ENCODE results near the gene L3MBTL4.
"Not testable (repeated sequence)": the region's sequence is repeated elsewhere in the genome, so short reads cannot be mapped to it uniquely, and the experiment has no call there.

L3MBTL4 gene

DNA sequence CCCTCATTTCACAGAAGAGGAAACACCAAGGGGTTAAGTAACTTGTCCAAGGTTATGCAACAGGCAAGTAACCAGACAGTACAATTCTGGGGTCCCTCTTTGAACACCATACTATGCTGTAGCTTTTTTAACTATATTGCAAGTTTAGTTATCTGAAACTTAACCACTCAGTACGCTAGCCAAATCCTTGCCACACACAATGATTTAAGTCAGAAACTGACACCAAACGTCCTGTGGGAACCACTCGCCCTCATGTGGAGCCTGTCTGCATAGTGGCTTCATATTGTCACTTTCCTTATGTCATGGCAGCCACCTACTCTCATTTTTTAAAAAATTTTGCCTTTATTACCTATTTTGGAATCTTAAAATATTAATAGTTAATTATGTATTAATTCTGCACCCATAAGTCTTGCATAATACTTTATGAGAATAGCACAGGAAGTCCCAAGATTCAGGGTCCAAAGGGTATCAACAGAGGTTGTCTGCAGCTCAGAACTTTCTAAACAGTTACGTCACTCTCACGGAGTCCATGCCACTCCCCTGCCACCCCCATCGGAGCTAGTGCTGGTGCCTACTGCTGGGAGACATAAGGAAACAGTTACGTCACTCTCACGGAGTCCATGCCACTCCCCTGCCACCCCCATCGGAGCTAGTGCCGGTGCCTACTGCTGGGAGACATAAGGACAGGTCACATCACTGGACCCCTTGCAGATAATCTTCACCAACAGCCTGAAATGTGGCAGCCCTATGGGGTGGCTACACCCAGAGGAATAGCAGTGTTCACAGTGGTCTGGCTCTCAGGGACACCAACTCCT, 99.0 kb downstream of the L3MBTL4 start:
- in situ Hi-C loops (cut with MboI; ENCODE audit: low sequenced_read_pairs) = no loop called here

DNA sequence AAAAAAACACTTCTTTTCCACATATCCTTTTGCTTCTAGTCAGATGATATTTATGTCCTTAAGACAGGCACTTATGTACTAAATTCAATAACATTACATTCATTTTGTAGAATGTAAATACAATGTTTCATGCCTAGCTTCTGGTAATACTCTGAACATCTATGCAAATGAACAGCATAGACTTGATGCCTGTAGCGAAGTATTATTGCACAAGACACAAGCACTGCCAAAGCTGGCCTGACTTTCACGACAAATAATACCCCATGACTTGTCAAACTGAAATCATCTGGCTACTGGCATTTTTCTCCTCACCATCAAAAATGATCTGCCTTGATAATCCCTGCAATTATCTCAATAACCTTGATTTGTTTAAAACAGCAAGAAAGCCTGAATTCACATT, 101.3 kb downstream of the L3MBTL4 start:
- in situ Hi-C loops (cut with MboI; ENCODE audit: low sequenced_read_pairs) = no loop called here

DNA sequence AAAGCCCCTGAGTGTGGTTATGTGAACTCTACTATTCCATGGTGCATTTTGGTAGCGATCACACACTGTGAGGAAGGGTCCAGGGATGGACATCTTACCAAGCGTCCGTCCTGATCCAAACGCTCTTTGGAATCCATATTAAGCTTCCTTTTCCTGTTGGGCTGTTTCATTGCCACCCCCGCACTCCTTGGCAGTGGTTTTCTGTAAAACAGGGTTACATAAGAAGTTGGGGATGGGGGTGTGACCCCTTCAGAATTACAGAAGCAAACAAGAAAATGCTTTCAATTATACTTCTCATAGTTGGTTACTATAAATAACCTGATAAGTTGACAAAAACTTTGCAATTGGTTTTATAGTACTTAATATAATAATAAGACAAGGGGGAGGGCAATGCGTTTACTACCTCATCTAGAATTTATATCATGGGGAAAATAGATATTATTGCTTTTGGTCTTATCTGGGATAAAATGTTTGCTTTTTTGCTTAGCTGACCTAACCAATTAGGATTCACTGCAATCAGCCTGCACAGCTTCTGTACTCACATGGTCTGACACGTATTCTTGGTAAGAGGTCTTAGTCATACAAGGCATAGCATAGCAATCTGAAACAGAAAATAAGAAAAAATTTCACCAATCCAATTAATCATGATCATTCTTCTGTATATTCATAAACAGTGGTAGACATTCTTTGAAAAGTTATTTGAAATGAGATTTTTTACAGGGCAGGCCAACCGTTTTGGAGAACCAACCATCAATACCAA, 103.1 kb downstream of the L3MBTL4 start:
- in situ Hi-C loops (cut with MboI; ENCODE audit: low sequenced_read_pairs) = no loop called here

DNA sequence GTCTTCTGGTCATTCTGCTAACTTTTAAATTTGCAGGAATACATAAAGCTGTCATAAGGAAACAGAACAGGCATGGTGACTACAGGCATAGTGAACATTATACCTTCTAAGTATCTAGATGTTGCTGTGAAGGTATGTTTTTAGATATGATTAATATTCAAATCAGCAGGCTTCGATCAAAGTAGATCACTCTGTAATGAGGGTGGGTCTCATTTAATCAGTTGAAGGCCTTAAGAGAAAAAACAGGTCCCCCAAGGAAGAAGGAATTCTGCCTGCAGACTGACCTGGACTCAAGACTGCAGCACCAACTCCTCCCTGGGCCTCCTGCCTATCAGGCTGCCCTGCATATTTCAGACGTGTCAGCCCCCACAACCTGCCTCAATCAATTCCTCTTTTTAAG, 104.0 kb downstream of the L3MBTL4 start:
- in situ Hi-C loops (cut with MboI; ENCODE audit: low sequenced_read_pairs) = no loop called here

DNA sequence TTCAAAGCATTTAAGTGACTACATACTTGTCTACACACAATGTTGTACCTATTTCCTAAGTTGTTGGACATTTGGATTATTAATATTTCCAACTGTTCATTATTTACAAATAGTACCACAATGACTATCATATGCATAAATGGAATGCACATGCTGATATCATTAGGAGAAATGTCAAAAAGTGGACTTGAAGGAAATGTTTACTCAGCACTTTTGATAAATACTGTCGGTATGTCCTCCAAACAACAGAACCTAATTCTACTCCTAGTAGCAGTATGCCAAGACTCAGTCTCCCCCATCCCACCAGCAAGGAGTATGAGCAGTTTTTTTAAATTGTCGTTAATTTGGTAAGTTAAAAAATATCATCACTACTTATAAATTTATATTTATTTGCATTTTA, 116.8 kb downstream of the L3MBTL4 start:
- in situ Hi-C loops (cut with MboI; ENCODE audit: low sequenced_read_pairs) = no loop called here

DNA sequence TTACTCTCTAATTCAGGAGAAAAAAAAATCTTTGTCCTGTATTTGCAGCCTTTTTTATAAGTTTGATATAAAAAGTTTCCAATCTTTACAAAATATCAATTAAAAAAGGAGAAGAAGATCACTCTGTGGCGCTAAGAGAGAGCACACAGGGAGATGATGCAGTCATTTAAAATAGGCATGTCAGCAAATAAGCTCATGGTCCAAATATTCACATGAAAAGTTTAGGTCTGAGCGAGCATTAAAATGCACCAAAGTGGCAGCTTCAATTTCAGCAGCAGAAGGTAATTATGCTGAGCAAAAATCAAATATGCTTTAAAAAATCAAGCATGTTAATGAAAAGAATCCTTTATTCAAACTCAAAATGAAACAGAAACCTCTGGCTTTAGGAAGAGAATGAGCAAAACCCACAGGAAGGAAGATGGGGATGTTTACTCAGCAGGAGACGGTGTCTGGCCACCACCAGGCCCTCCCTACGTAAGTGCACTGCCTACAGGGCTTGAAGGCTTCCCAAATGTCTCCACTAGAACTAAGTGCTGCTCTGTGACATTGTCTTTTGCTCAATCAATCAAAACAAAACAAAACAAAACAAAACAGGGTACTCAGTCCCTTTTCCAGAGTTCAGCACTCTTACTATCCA, 120.4 kb downstream of the L3MBTL4 start:
- in situ Hi-C loops (cut with MboI; ENCODE audit: low sequenced_read_pairs) = no loop called here

DNA sequence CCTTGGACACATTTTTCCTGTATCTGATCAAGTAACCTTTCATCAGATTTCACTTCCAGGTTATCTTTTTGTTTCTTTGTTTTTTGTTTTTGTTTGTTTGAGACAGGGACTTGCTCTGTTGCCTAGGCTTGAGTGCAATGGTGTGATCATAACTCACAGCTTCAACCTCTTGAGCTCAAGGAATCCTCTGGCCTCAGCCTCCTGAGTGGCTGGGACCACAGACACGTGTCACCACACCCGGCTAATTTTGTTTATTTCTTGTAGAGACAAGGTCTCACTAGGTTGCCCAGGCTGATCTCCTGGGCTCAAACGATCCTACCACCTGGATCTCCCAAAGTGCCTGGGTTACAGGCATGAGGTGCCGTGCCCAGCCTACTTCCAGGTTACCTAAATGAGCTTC, 124.9 kb downstream of the L3MBTL4 start:
- in situ Hi-C loops (cut with MboI; ENCODE audit: low sequenced_read_pairs) = no loop called here

DNA sequence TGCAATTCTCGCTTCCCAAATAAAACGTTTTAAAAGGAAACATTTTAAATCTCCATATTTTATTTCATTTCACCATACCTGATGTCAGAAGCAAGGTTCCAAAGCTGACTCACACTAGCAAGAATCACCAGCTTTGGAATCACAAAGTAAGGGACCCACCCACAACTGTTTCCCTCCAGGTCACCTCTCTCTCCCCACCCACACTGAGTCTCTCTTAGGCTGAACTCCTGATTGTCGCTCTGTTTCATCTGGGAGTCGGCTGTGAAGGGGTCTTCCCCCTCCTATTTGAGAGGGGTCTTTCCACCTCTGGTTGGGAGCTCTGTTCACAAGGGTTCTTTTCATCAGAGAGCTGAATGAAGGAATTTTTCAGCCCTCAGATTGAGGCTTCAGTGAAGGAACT, 128.1 kb downstream of the L3MBTL4 start:
- in situ Hi-C loops (cut with MboI; ENCODE audit: low sequenced_read_pairs) = no loop called here

DNA sequence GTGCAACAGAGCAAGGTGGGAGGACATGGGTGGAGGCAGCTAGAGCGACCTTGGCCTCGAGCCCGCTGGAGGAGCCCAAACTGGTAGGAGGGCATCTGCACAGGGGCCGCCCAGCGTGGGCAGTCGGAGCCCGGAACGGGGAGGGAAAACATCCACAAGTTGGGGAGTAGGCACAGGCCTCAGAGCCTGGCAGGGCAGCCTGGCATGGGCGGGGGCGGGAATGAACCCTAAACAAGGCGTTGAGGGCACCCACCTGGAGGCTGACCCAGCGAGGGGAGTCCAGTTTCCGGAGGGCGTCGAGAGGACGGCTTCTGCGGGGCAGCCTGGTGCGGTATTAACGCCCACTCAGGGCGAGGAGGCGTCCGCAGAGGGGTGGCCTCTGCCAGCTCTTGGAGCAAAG, 129.9 kb downstream of the L3MBTL4 start:
- in situ Hi-C loops (cut with MboI; ENCODE audit: low sequenced_read_pairs) = no loop called here

DNA sequence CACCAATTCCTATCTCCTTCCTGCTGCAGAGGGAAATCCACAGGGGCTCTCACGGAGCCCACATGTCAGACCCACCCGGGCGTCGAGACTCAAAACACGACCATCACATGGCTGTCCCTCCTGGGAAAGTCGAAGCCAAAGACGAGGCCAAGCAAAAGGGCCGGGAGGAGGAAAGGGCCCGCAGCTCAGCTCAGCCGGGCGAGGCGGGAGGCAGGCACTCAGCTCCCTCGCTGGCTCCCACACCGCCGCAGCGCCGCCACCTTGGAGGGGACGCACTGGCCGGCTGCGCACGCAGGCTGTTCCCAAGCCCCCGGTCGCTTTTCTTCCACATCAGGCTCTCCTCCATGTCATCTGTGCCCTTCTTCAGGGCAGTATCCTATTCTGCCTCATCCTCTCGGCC, 130.4 kb downstream of the L3MBTL4 start:
- in situ Hi-C loops (cut with MboI; ENCODE audit: low sequenced_read_pairs) = no loop called here

DNA sequence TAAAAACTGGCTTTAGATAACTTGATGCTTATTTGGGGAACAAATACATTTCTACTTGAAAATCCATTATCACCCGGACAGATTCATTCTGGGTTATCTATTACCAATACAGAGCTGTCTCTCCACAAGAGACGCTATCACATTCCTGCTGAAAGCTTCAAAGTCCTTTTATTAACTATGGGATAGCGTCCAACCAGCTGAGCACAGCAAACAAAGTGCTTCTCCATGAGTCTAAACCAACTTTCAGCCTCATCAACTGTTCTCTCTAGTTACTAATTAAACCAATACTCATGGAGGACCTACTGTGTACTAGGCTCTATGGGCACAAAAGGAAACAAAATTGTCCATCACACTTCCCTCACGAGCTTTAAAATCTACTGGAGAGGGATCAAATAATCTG, 132.8 kb downstream of the L3MBTL4 start:
- in situ Hi-C loops (cut with MboI; ENCODE audit: low sequenced_read_pairs) = no loop called here

DNA sequence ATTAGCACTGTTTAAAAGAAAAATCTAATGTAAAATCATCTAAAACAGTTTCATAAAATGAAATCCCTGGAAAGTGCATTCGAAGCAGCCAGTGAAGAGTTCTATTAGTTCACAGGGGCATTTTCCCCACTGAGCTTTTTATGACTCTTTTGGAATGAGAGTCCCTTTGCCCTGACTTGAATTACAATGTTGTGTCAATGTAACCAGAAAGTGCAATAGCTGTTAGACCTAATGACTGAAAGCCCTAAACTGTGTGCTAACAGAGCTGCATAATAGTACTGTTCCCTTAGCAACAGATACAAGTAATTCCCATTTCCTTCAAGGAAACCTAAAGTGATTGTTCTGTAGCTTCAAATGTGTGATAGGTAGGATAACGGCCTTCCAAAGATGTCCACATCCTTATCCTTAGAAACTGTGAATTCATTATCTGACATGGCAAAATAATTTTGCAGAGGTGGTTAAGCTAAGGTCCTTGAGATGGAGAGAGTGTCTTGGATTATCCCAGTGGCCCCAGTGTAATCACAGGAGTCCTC, 134.4 kb downstream of the L3MBTL4 start:
- in situ Hi-C loops (cut with MboI; ENCODE audit: low sequenced_read_pairs) = no loop called here

DNA sequence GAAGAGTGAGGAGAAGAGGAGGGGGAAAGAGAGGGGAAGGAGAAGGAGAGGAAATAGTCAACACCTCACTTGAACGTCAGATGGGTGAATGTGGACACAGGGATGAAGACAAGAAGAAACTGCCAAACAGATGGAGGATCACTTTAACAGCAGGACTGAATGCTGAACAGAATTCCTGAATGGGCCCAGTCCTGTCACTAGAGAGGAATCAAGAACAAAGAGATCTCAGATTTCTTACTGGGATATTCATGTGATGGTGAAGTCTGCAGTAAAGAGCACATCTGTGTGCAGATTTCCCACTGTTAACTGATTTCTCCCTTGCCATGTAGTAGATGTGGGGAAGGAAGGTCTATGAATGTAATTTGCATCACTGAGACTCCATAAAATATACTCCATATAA, 135.4 kb downstream of the L3MBTL4 start:
- in situ Hi-C loops (cut with MboI; ENCODE audit: low sequenced_read_pairs) = no loop called here

DNA sequence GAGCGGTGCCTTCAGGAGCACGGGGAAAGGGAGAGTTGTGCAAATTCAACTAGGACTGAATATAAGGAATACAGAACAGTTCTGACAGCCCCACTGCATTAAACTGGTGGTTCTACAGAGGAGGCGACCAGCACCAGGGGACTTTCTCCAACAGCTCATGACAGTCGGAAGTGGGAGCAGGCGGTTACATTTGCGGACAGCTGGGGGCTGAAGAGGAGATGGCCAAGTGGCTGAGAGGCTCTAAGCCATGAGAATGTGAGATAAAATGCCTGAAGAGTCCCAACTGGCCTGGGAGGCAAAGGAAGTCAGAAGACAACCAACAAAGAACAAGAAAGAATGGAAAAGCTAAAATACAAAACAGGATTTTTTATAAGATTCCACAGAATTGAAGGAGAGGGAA, 141.3 kb downstream of the L3MBTL4 start:
- in situ Hi-C loops (cut with MboI; ENCODE audit: low sequenced_read_pairs) = no loop called here

DNA sequence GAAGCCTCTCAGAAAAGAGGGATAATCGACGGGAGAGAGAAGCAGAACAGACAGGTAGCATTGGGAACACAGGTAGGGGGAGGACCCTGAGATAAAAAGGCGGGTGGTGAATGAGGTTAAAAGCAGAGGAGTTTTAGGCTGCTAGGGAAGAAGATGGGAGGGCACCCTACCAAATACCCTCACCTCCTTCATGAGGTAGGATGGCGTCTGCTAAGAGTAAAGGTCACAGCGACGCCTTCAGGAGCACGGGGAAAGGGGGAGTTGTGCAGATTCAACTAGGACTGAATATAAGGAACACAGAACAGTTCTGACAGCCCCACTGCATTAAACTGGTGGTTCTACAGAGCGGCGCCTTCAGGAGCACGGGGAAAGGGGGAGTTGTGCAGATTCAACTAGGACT, 142.6 kb downstream of the L3MBTL4 start:
- in situ Hi-C loops (cut with MboI; ENCODE audit: low sequenced_read_pairs) = not testable (repeated sequence)

DNA sequence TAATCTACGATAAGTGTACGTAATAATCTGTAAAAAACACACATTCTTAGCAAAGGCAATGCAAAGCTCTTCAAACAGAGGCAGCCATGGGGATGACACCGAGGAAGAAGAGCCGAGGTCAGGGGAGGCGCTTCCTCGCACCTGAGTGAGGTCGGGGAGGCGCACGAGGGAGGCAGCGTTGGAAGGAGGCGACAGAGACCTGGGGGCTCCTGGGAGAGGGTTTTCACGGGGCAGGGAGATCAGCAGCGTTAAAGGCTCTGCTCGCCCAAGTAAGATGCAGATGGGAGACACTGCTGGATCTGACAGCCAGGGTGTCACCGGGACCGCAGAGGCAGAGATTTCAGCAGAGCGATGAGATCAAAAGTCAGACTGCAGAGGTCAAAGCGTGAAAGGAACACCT, 143.1 kb downstream of the L3MBTL4 start:
- in situ Hi-C loops (cut with MboI; ENCODE audit: low sequenced_read_pairs) = no loop called here

DNA sequence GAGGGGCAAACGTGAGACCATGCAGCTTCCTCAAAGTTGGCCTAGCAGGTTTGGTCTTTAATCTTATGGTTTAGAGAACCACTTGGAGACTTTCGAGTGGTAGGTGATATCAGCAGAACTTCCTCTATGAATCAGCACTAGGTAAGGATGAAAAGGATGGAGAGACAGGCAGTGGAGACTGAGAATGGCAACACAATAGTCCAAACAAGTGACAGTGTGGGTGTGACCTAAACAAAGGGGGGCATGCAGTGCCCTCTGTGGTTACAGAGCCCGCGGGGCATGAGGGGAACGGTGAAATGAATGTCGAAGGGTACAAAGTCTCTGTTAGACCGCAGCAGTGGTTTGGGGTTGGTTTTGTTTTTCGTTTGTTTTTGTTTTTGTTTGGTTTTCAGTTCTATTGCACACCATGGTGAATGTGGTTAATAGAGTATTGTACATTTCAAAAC, 143.9 kb downstream of the L3MBTL4 start:
- in situ Hi-C loops (cut with MboI; ENCODE audit: low sequenced_read_pairs) = no loop called here

DNA sequence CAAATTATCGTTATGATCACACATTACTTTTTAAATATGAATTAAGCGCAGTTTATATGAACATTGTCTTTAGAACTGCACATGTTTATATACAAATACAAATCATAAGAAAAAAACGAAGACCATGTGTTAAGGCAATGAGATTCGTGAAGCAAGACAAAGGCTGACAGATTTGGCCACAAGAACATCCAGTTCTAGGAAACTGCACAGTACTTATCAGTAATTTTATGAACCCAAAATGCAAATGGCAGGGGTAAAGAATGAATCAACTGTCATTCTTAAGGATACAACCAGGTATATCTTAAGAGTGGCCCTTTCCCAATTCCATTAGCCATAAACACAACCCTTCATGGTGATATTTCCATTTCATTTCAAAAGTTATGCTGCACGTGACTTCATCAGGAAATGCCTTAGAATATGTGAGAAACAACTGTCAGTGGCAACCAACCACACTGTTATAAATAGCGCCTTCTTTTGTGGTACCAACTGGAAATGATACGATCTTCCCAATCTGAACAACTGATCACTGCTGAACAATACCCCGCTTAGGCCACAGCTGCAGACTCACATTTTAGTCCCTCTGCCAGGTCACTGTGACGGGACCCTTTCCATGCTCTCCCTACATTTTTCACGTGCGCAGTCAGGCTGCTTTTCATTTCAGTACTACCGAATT, 144.9 kb downstream of the L3MBTL4 start:
- in situ Hi-C loops (cut with MboI; ENCODE audit: low sequenced_read_pairs) = no loop called here

DNA sequence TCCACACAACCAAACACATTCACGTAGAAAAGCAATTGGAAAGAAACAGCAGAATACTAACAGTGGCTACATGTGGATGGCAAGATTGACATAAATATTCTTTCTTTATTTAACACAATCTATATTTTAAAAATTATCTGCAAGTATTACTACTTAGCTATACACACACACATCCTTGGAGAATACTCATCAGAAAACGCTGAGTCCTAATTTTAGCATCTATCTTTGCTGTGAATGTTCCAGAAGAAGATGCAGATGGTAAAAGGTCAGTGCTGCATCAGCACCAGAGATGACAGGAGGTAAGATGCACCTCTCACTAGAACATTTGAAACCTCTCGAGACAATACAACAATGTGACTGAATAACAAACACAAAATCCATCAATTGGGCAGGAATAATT, 148.5 kb downstream of the L3MBTL4 start:
- in situ Hi-C loops (cut with MboI; ENCODE audit: low sequenced_read_pairs) = no loop called here

DNA sequence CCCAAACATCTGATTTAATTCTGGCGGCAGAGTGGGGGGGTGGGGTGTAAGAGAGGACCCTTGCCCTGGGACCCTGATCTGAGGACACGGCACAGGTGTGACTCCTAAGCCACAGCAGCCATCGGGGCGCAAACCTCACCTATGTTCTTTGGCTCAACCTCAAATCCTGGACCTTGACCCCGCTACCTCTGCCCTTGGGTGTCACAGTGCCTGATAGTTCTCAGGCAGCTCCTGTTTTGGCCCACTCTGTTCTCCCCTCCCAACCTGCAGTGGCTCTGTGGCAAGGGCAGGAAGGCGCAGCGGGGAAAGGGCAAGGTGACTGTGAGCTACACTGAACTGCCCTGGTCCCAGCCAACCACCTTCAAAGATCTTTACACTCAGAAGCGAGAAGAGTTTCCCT, 152.8 kb downstream of the L3MBTL4 start:
- in situ Hi-C loops (cut with MboI; ENCODE audit: low sequenced_read_pairs) = no loop called here

DNA sequence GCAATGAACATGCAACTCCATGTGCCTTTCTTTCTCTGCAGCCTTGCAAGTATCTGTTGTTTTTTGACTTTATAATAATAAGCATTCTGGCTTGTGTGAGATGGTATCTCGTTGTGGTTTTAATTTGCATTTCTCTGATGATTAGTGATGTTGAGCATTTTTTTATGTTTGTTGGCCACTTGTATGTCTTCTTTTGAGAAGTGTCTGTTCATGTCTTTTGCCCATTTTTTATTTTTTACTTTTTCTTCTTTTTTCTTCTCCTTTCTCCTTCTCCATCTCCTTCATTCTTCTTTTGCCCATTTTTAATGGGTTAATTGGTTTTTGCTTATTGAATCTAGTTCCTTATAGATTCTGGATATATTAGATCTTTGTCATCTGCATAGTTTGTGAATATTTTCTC, 155.4 kb downstream of the L3MBTL4 start:
- in situ Hi-C loops (cut with MboI; ENCODE audit: low sequenced_read_pairs) = not testable (repeated sequence)
